Skeletal muscle satellite cell (primary cell): ENCODE measurements around the gene USP14.
"Not testable (repeated sequence)": the region's sequence is repeated elsewhere in the genome, so short reads cannot be mapped to it uniquely, and the experiment has no call there.

ENCODE experiments used
- H3K27me3 ChIP-seq: 2 replicates; pipeline ENCODE4 v1.7.0; 2013; ENCODE audit warnings: low read length; ENCODE audit not compliant: control insufficient read depth, insufficient read depth
- H3K36me3 ChIP-seq: 2 replicates; pipeline ENCODE4 v1.7.0; 2013; ENCODE audit warnings: mild to moderate bottlenecking, control low read depth, low read length; ENCODE audit not compliant: insufficient read depth
- H3K4me1 ChIP-seq: 2 replicates; pipeline ENCODE4 v1.7.0; 2013; ENCODE audit warnings: low read length; ENCODE audit not compliant: control insufficient read depth, insufficient read depth
- H3K4me2 ChIP-seq: 2 replicates; pipeline ENCODE4 v1.7.0; 2013; ENCODE audit warnings: mild to moderate bottlenecking, low read length
- H3K4me3 ChIP-seq: 2 replicates; pipeline ENCODE4 v1.7.0; 2013; ENCODE audit warnings: low read length
- H3K9ac ChIP-seq: 2 replicates; pipeline ENCODE4 v1.7.0; 2013; ENCODE audit warnings: mild to moderate bottlenecking, low read depth, low read length, moderate library complexity
- H3K9me3 ChIP-seq: replicated peaks from 2 replicates; pipeline ENCODE4 v1.7.0; 2013; ENCODE audit warnings: mild to moderate bottlenecking, control low read depth, low read length

Gene USP14

GRCh38 chr18:137327-137726 lies 21.0 kb upstream of the USP14 start:
- no peak overlapping the region for H3K4me3 ChIP-seq
- no peaks in the 10 kb centered on the region for H3K9me3 ChIP-seq
- H3K4me1 ChIP-seq: no peaks in the 10 kb centered on the region
- H3K9ac ChIP-seq: no peak overlapping the region
- H3K27me3 ChIP-seq: no peaks in the 10 kb centered on the region
- H3K36me3 ChIP-seq: no peaks in the 10 kb centered on the region
- H3K4me2 ChIP-seq: no peak overlapping the region

GRCh38 chr18:140670-141266 lies 17.6 kb upstream of the USP14 start:
- H3K9ac ChIP-seq: no peak overlapping the region
- H3K4me2 ChIP-seq: no peak overlapping the region
- H3K4me3 ChIP-seq: no peak overlapping the region
- no peaks in the 10 kb centered on the region for H3K27me3 ChIP-seq
- H3K36me3 ChIP-seq: no peaks in the 10 kb centered on the region
- H3K4me1 ChIP-seq: no peaks in the 10 kb centered on the region
- no peaks in the 10 kb centered on the region for H3K9me3 ChIP-seq

GRCh38 chr18:142624-143296 lies 15.6 kb upstream of the USP14 start:
- not testable (repeated sequence) for H3K4me1 ChIP-seq, H3K4me2 ChIP-seq, H3K4me3 ChIP-seq, H3K9me3 ChIP-seq, H3K9ac ChIP-seq, H3K27me3 ChIP-seq, H3K36me3 ChIP-seq

- H3K9ac ChIP-seq: no peak overlapping the region
- H3K27me3 ChIP-seq: peaks cover 12% of the 10 kb centered on the region
- no peak overlapping the region for H3K4me3 ChIP-seq
- no peaks in the 10 kb centered on the region for H3K36me3 ChIP-seq
- H3K4me2 ChIP-seq: no peak overlapping the region
- no peaks in the 10 kb centered on the region for H3K9me3 ChIP-seq
- H3K4me1 ChIP-seq: no peaks in the 10 kb centered on the region
Observed at GRCh38 chr18:148841-149240, 9.5 kb upstream of the USP14 start.

- Histone ChIP-seq H3K4me1 (no peaks in the 10 kb centered on the region), H3K9me3 (no peaks in the 10 kb centered on the region), H3K36me3 (no peaks in the 10 kb centered on the region), H3K27me3 (peaks cover 12% of the 10 kb centered on the region), H3K9ac (no peak overlapping the region), H3K4me2 (no peak overlapping the region), H3K4me3 (no peak overlapping the region)
Observed at GRCh38 chr18:154151-154550, 4.2 kb upstream of the USP14 start.

GRCh38 chr18:155688-156087 lies 2.7 kb upstream of the USP14 start:
- H3K9me3 ChIP-seq: no peaks in the 10 kb centered on the region
- no peak overlapping the region for H3K9ac ChIP-seq
- peaks cover 14% of the 10 kb centered on the region for H3K4me1 ChIP-seq
- H3K4me3 ChIP-seq: no peak overlapping the region
- no peak overlapping the region for H3K4me2 ChIP-seq
- H3K27me3 ChIP-seq: peaks cover 12% of the 10 kb centered on the region
- no peaks in the 10 kb centered on the region for H3K36me3 ChIP-seq

GRCh38 chr18:156514-157230 lies 1.7 kb upstream of the USP14 start:
- H3K4me3 ChIP-seq: no peak overlapping the region
- H3K9ac ChIP-seq: no peak overlapping the region
- H3K4me2 ChIP-seq: no peak overlapping the region
- no peaks in the 10 kb centered on the region for H3K9me3 ChIP-seq
- H3K36me3 ChIP-seq: no peaks in the 10 kb centered on the region
- H3K4me1 ChIP-seq: peaks cover 15% of the 10 kb centered on the region
- H3K27me3 ChIP-seq: peaks cover 5% of the 10 kb centered on the region

GRCh38 chr18:159037-159652 lies 788 bp downstream of the USP14 start:
- Histone ChIP-seq H3K9ac (peak overlapping the region; percentile 92), H3K36me3 (peaks cover 11% of the 10 kb centered on the region), H3K4me3 (peak overlapping the region; percentile 80), H3K4me2 (peak overlapping the region; percentile 90), H3K9me3 (no peaks in the 10 kb centered on the region), H3K4me1 (peaks cover 15% of the 10 kb centered on the region), H3K27me3 (no peaks in the 10 kb centered on the region)

GRCh38 chr18:159933-160332 lies 1.6 kb downstream of the USP14 start:
- Histone ChIP-seq H3K9ac (peak overlapping the region; percentile 92), H3K4me1 (peaks cover 15% of the 10 kb centered on the region), H3K4me2 (peak overlapping the region; percentile 90), H3K27me3 (no peaks in the 10 kb centered on the region), H3K4me3 (peak overlapping the region; percentile 80), H3K9me3 (no peaks in the 10 kb centered on the region), H3K36me3 (peaks cover 12% of the 10 kb centered on the region)

- H3K9me3 ChIP-seq: no peaks in the 10 kb centered on the region
- H3K4me1 ChIP-seq: peaks cover 15% of the 10 kb centered on the region
- H3K4me2 ChIP-seq: peak overlapping the region; percentile 90
- H3K36me3 ChIP-seq: peaks cover 23% of the 10 kb centered on the region
- no peak overlapping the region for H3K4me3 ChIP-seq
- H3K27me3 ChIP-seq: no peaks in the 10 kb centered on the region
- no peak overlapping the region for H3K9ac ChIP-seq
Observed at GRCh38 chr18:160831-161570, 2.6 kb downstream of the USP14 start.

GRCh38 chr18:172361-172760 lies 14.0 kb downstream of the USP14 start:
- H3K27me3 ChIP-seq: no peaks in the 10 kb centered on the region
- H3K4me1 ChIP-seq: no peaks in the 10 kb centered on the region
- peaks cover 21% of the 10 kb centered on the region for H3K36me3 ChIP-seq
- no peak overlapping the region for H3K9ac ChIP-seq
- no peak overlapping the region for H3K4me2 ChIP-seq
- H3K4me3 ChIP-seq: no peak overlapping the region
- no peaks in the 10 kb centered on the region for H3K9me3 ChIP-seq
